WERI-Rb-1 (cell line): ENCODE measurements around the gene ADARB2.
A peak's percentile ranks its signal among the peaks of the same experiment; 100 is the strongest.

Source experiments
- DNase-seq: peaks from one replicate; pipeline ENCODE4 v3.0.0-alpha.2; 2020
- H3K27ac ChIP-seq: fragments of 250-450 bp; sonication (Bioruptor Pico); 2 replicates; pipeline ENCODE4 v1.5.1; 2020; ENCODE audit warnings: mild to moderate bottlenecking, moderate library complexity
- H3K27me3 ChIP-seq: fragments of 250-450 bp; sonication (Bioruptor Pico); 2 replicates; pipeline ENCODE4 v1.5.1; 2021; ENCODE audit warnings: mild to moderate bottlenecking, low read depth, moderate library complexity; ENCODE audit not compliant: insufficient read depth, severe bottlenecking
- H3K36me3 ChIP-seq: fragments of 250-450 bp; sonication (Bioruptor Pico); 2 replicates; pipeline ENCODE4 v1.5.1; 2020; ENCODE audit warnings: mild to moderate bottlenecking, moderate library complexity
- H3K4me3 ChIP-seq: 2 replicates; pipeline ENCODE4 v1.5.1; 2011; ENCODE audit warnings: low read depth, mild to moderate bottlenecking, control low read depth, low read length
- H3K9me3 ChIP-seq: fragments of 250-450 bp; sonication (Bioruptor Pico); 2 replicates; pipeline ENCODE4 v1.5.1; 2021; ENCODE audit warnings: mild to moderate bottlenecking, moderate library complexity; ENCODE audit not compliant: severe bottlenecking
- CTCF ChIP-seq: IDR thresholded peaks from 2 replicates; pipeline ENCODE4 v1.5.1; 2011; ENCODE audit warnings: low read depth, mild to moderate bottlenecking, control low read depth, inconsistent platforms, low read length

ADARB2 gene

GRCh38 chr10:1737222-1738061 is at the start of gene ADARB2:
TSS of gene ADARB2 (minus strand) at chr10:1737525.
- no peak within 1 kb of the TSS for H3K4me3 ChIP-seq
- peak; percentile 21 for DNase-seq
- TF ChIP-seq CTCF = no peak
- H3K27me3 ChIP-seq = peaks cover 18% of the 10 kb centered on the region
- no peaks in the 10 kb centered on the region for H3K9me3 ChIP-seq
- no peak within 1 kb of the TSS for H3K27ac ChIP-seq
- H3K36me3 ChIP-seq = no peaks in the 10 kb centered on the region

- no peak overlapping the region for H3K27ac ChIP-seq
- no peak for TF ChIP-seq CTCF
- DNase-seq = no peak
- no peaks in the 10 kb centered on the region for H3K27me3 ChIP-seq
- H3K9me3 ChIP-seq = no peaks in the 10 kb centered on the region
- H3K4me3 ChIP-seq = no peak overlapping the region
- H3K36me3 ChIP-seq = no peaks in the 10 kb centered on the region
Observed at GRCh38 chr10:1785835-1786234, 48.5 kb upstream of the ADARB2 start.

GRCh38 chr10:1782841-1783240 is 45.5 kb upstream of the ADARB2 start:
- H3K27ac ChIP-seq = no peak overlapping the region
- H3K36me3 ChIP-seq = no peaks in the 10 kb centered on the region
- no peak for TF ChIP-seq CTCF
- DNase-seq = no peak
- no peaks in the 10 kb centered on the region for H3K27me3 ChIP-seq
- no peak overlapping the region for H3K4me3 ChIP-seq
- H3K9me3 ChIP-seq = no peaks in the 10 kb centered on the region

- TF ChIP-seq CTCF = no peak
- Histone ChIP-seq H3K9me3 (no peaks in the 10 kb centered on the region), H3K36me3 (no peaks in the 10 kb centered on the region), H3K4me3 (no peak overlapping the region), H3K27me3 (no peaks in the 10 kb centered on the region), H3K27ac (no peak overlapping the region)
- no peak for DNase-seq
Observed at GRCh38 chr10:1779796-1780195, 42.5 kb upstream of the ADARB2 start.

- H3K27me3 ChIP-seq = no peaks in the 10 kb centered on the region
- DNase-seq = no peak
- no peaks in the 10 kb centered on the region for H3K9me3 ChIP-seq
- TF ChIP-seq CTCF = no peak
- no peak overlapping the region for H3K4me3 ChIP-seq
- no peaks in the 10 kb centered on the region for H3K36me3 ChIP-seq
- H3K27ac ChIP-seq = no peak overlapping the region
Observed at GRCh38 chr10:1778375-1778969, 41.1 kb upstream of the ADARB2 start.
